Measurements from ENCODE around the gene TYMP.

GRCh38 chr22:50506611-50507420 lies 23.0 kb downstream of the TYMP start:
- TF ChIP-seq CTCF (IDR thresholded peaks at IDR 0.05; ENCODE audit: low read length) (no peak), EZH2phosphoT487 (IDR thresholded peaks at IDR 0.05; ENCODE audit: low read length) (no peak), EZH2 (optimal IDR thresholded peaks at IDR 0.05; ENCODE audit: low read depth, low read length) (no peak)
